ENCODE results near the gene POLR1F.
"Not testable (repeated sequence)": the region's sequence is repeated elsewhere in the genome, so short reads cannot be mapped to it uniquely, and the experiment has no call there.

The POLR1F gene

GRCh38 chr7:19701471-19701870 is 7.4 kb downstream of the POLR1F start:
- Histone ChIP-seq H3K9me3 (ENCODE audit: low read length) (no peaks in the 10 kb centered on the region), H2AFZ (ENCODE audit: low read depth, low read length) (no peak overlapping the region), H3K27me3 (ENCODE audit: insufficient read depth, low read length) (no peaks in the 10 kb centered on the region), H3K4me3 (ENCODE audit: low read length) (no peak overlapping the region), H3K36me3 (ENCODE audit: insufficient read depth, low read length) (peaks cover 41% of the 10 kb centered on the region), H3K4me1 (ENCODE audit: insufficient read depth, low read length) (peaks cover 28% of the 10 kb centered on the region)

GRCh38 chr7:19700936-19701335 is 7.9 kb downstream of the POLR1F start:
- Histone ChIP-seq H3K36me3 (ENCODE audit: insufficient read depth, low read length) (peaks cover 44% of the 10 kb centered on the region), H2AFZ (ENCODE audit: low read depth, low read length) (no peak overlapping the region), H3K27me3 (ENCODE audit: insufficient read depth, low read length) (no peaks in the 10 kb centered on the region), H3K4me3 (ENCODE audit: low read length) (no peak overlapping the region), H3K4me1 (ENCODE audit: insufficient read depth, low read length) (peaks cover 22% of the 10 kb centered on the region), H3K9me3 (ENCODE audit: low read length) (no peaks in the 10 kb centered on the region)

GRCh38 chr7:19698331-19698730 is 10.5 kb downstream of the POLR1F start:
- Histone ChIP-seq H3K9me3 (ENCODE audit: low read length) (no peaks in the 10 kb centered on the region), H3K27me3 (ENCODE audit: insufficient read depth, low read length) (no peaks in the 10 kb centered on the region), H3K36me3 (ENCODE audit: insufficient read depth, low read length) (peaks cover 39% of the 10 kb centered on the region), H2AFZ (ENCODE audit: low read depth, low read length) (no peak overlapping the region), H3K4me1 (ENCODE audit: insufficient read depth, low read length) (peaks cover 18% of the 10 kb centered on the region), H3K4me3 (ENCODE audit: low read length) (no peak overlapping the region)

- H3K4me3 ChIP-seq (ENCODE audit: low read length): no peak overlapping the region
- no peaks in the 10 kb centered on the region for H3K9me3 ChIP-seq (ENCODE audit: low read length)
- H3K27me3 ChIP-seq (ENCODE audit: insufficient read depth, low read length): no peaks in the 10 kb centered on the region
- H2AFZ ChIP-seq (ENCODE audit: low read depth, low read length): no peak overlapping the region
- H3K4me1 ChIP-seq (ENCODE audit: insufficient read depth, low read length): peaks cover 18% of the 10 kb centered on the region
- H3K36me3 ChIP-seq (ENCODE audit: insufficient read depth, low read length): peaks cover 26% of the 10 kb centered on the region
These were observed 11.9 kb downstream of the POLR1F start for GRCh38 chr7:19696926-19697325.

GRCh38 chr7:19692111-19692828 is 16.6 kb downstream of the POLR1F start:
- Histone ChIP-seq H3K27me3 (ENCODE audit: insufficient read depth, low read length) (no peaks in the 10 kb centered on the region), H3K4me1 (ENCODE audit: insufficient read depth, low read length) (peaks cover 2% of the 10 kb centered on the region), H2AFZ (ENCODE audit: low read depth, low read length) (no peak overlapping the region), H3K4me3 (ENCODE audit: low read length) (no peak overlapping the region), H3K36me3 (ENCODE audit: insufficient read depth, low read length) (peaks cover 6% of the 10 kb centered on the region), H3K9me3 (ENCODE audit: low read length) (peaks cover 3% of the 10 kb centered on the region)

GRCh38 chr7:19690736-19691135 is 18.1 kb downstream of the POLR1F start:
- no peaks in the 10 kb centered on the region for H3K27me3 ChIP-seq (ENCODE audit: insufficient read depth, low read length)
- H3K9me3 ChIP-seq (ENCODE audit: low read length): peaks cover 3% of the 10 kb centered on the region
- H3K4me1 ChIP-seq (ENCODE audit: insufficient read depth, low read length): no peaks in the 10 kb centered on the region
- peaks cover 2% of the 10 kb centered on the region for H3K36me3 ChIP-seq (ENCODE audit: insufficient read depth, low read length)
- H2AFZ ChIP-seq (ENCODE audit: low read depth, low read length): no peak overlapping the region
- H3K4me3 ChIP-seq (ENCODE audit: low read length): no peak overlapping the region

- H2AFZ ChIP-seq (ENCODE audit: low read depth, low read length); H3K27me3 ChIP-seq (ENCODE audit: insufficient read depth, low read length); H3K9me3 ChIP-seq (ENCODE audit: low read length); H3K4me3 ChIP-seq (ENCODE audit: low read length); H3K4me1 ChIP-seq (ENCODE audit: insufficient read depth, low read length); H3K36me3 ChIP-seq (ENCODE audit: insufficient read depth, low read length): not testable (repeated sequence)
These were observed 19.7 kb downstream of the POLR1F start for GRCh38 chr7:19689130-19689529.

GRCh38 chr7:19681596-19681995 is 27.2 kb downstream of the POLR1F start:
- H3K36me3 ChIP-seq (ENCODE audit: insufficient read depth, low read length): no peaks in the 10 kb centered on the region

GRCh38 chr7:19677180-19677579 is 31.7 kb downstream of the POLR1F start:
- Histone ChIP-seq H3K9me3 (ENCODE audit: low read length) (no peaks in the 10 kb centered on the region), H3K4me1 (ENCODE audit: insufficient read depth, low read length) (no peaks in the 10 kb centered on the region), H2AFZ (ENCODE audit: low read depth, low read length) (no peak overlapping the region), H3K36me3 (ENCODE audit: insufficient read depth, low read length) (no peaks in the 10 kb centered on the region), H3K4me3 (ENCODE audit: low read length) (no peak overlapping the region), H3K27me3 (ENCODE audit: insufficient read depth, low read length) (no peaks in the 10 kb centered on the region)

More at GRCh38 chr7:19681596-19681995, 27.2 kb downstream of the POLR1F start:
- Histone ChIP-seq H3K9me3 (ENCODE audit: low read length) (no peaks in the 10 kb centered on the region), H3K4me1 (ENCODE audit: insufficient read depth, low read length) (no peaks in the 10 kb centered on the region), H3K4me3 (ENCODE audit: low read length) (no peak overlapping the region), H2AFZ (ENCODE audit: low read depth, low read length) (no peak overlapping the region), H3K27me3 (ENCODE audit: insufficient read depth, low read length) (no peaks in the 10 kb centered on the region)

- Histone ChIP-seq H2AFZ (ENCODE audit: low read depth, low read length) (no peak overlapping the region), H3K36me3 (ENCODE audit: insufficient read depth, low read length) (no peaks in the 10 kb centered on the region), H3K9me3 (ENCODE audit: low read length) (no peaks in the 10 kb centered on the region), H3K4me3 (ENCODE audit: low read length) (no peak overlapping the region), H3K27me3 (ENCODE audit: insufficient read depth, low read length) (no peaks in the 10 kb centered on the region), H3K4me1 (ENCODE audit: insufficient read depth, low read length) (no peaks in the 10 kb centered on the region)
These were observed 33.0 kb downstream of the POLR1F start for GRCh38 chr7:19675816-19676215.

GRCh38 chr7:19674266-19674960 is 34.4 kb downstream of the POLR1F start:
- H3K4me3 ChIP-seq (ENCODE audit: low read length): no peak overlapping the region
- no peaks in the 10 kb centered on the region for H3K27me3 ChIP-seq (ENCODE audit: insufficient read depth, low read length)
- H3K4me1 ChIP-seq (ENCODE audit: insufficient read depth, low read length): no peaks in the 10 kb centered on the region
- H2AFZ ChIP-seq (ENCODE audit: low read depth, low read length): no peak overlapping the region
- no peaks in the 10 kb centered on the region for H3K9me3 ChIP-seq (ENCODE audit: low read length)
- H3K36me3 ChIP-seq (ENCODE audit: insufficient read depth, low read length): no peaks in the 10 kb centered on the region

GRCh38 chr7:19670806-19671205 is 38.0 kb downstream of the POLR1F start:
- no peaks in the 10 kb centered on the region for H3K27me3 ChIP-seq (ENCODE audit: insufficient read depth, low read length)
- no peaks in the 10 kb centered on the region for H3K36me3 ChIP-seq (ENCODE audit: insufficient read depth, low read length)
- H3K4me3 ChIP-seq (ENCODE audit: low read length): no peak overlapping the region
- H2AFZ ChIP-seq (ENCODE audit: low read depth, low read length): no peak overlapping the region
- H3K4me1 ChIP-seq (ENCODE audit: insufficient read depth, low read length): no peaks in the 10 kb centered on the region
- H3K9me3 ChIP-seq (ENCODE audit: low read length): no peaks in the 10 kb centered on the region

- Histone ChIP-seq H3K36me3 (ENCODE audit: insufficient read depth, low read length) (no peaks in the 10 kb centered on the region), H2AFZ (ENCODE audit: low read depth, low read length) (no peak overlapping the region), H3K4me1 (ENCODE audit: insufficient read depth, low read length) (no peaks in the 10 kb centered on the region), H3K4me3 (ENCODE audit: low read length) (no peak overlapping the region), H3K9me3 (ENCODE audit: low read length) (no peaks in the 10 kb centered on the region), H3K27me3 (ENCODE audit: insufficient read depth, low read length) (no peaks in the 10 kb centered on the region)
These were observed 43.3 kb downstream of the POLR1F start for GRCh38 chr7:19665399-19666008.

Data from neuron (in vitro differentiated cells).